HepG2 (cell line): ENCODE data around the gene TNFSF8. TPM values are rescaled to one million over a fixed set of nuclear protein-coding genes. Genes with fewer than 3 reads are reported as not detected.

Source experiments
- ATAC-seq: fragments of 200-7000 bp; cut with Tn5 transposase; 3 replicates; pipeline ENCODE4 v1.9.1; 2020; ENCODE audit warnings: mild to moderate bottlenecking, moderate library complexity
- BruUV-seq: library from RNA; stranded (reverse); fragments of 400-500 nt; replicated peaks from 2 replicates; lab custom pipeline; 2021; lab: Mats Ljungman, UMichigan
- CTCF ChIA-PET: fragments of 300-600 bp; formaldehyde crosslinking; extraction: SDS; loops from one replicate; lab custom pipeline; 2021; ENCODE audit warnings: low total read pairs, inconsistent platforms, low intra/inter-chr PET ratio; lab: Yijun Ruan, JAX
- POLR2A ChIA-PET: fragments of 350-600 bp; sonication (Branson Sonifier 250); formaldehyde crosslinking; loops from one replicate; lab custom pipeline; 2020; ENCODE audit warnings: antibody characterized with exemption, inconsistent platforms; lab: Yijun Ruan, JAX
- DNase-seq: peaks from one replicate; pipeline ENCODE4 v3.0.0-alpha.2; 2015; ENCODE audit warnings: low spot score
- FAIRE-seq: peaks from 3 replicates; lab custom pipeline; 2011; peaks lifted over from hg19 to GRCh38; lab: Jason Lieb, UNC
- H2AFZ ChIP-seq: one replicate; pipeline ENCODE4 v1.6.1; 2011; ENCODE audit warnings: low read length, inconsistent platforms
- H3K27ac ChIP-seq: fragments of 300-600 bp; 3 replicates; pipeline ENCODE4 v1.8.0; 2011; ENCODE audit warnings: mixed run types, mild to moderate bottlenecking, mixed read lengths, low read length, inconsistent platforms; ENCODE audit not compliant: insufficient read depth; ENCODE audit errors: extremely low read length
- H3K27me3 ChIP-seq, 2 experiments: fragments of 200-600 bp in 1 of 2; 2 replicates in 1 of 2; 3 replicates in 1 of 2; pipeline versions ENCODE4 v1.6.0 to v1.8.0; 2011; ENCODE audit warnings: low read length in 2 of 2, mild to moderate bottlenecking in 2 of 2, moderate library complexity in 2 of 2, inconsistent platforms in 1 of 2; ENCODE audit not compliant: insufficient read depth in 2 of 2, control insufficient read depth in 1 of 2
- H3K36me3 ChIP-seq, 2 experiments: fragments of 200-600 bp in 1 of 2; replicated peaks in 1 of 2; 2 replicates in 1 of 2; 3 replicates in 1 of 2; pipeline versions ENCODE4 v1.5.1 to v1.8.0; 2011; ENCODE audit warnings: low read length in 2 of 2, inconsistent platforms in 1 of 2; ENCODE audit not compliant: insufficient read depth in 2 of 2, control insufficient read depth in 1 of 2
- H3K4me1 ChIP-seq: 2 replicates; pipeline ENCODE4 v1.5.1; 2012; ENCODE audit warnings: low read length, inconsistent platforms; ENCODE audit not compliant: insufficient read depth
- H3K4me2 ChIP-seq: 2 replicates; pipeline ENCODE4 v1.6.0; 2011; ENCODE audit warnings: low read depth, low read length, inconsistent platforms
- H3K4me3 ChIP-seq, 3 experiments: fragments of 200-600 bp in 1 of 3; sonication (generic), shearing (Covaris generic) in 1 of 3; replicated peaks in 1 of 3; 2 replicates each; pipeline ENCODE4 v1.5.1; 2011 to 2016; ENCODE audit warnings: low read length in 3 of 3, inconsistent platforms in 2 of 3, low read depth in 2 of 3, mild to moderate bottlenecking in 2 of 3, control low read depth in 1 of 3, mixed read lengths in 1 of 3; ENCODE audit not compliant: insufficient read depth in 1 of 3
- H3K79me2 ChIP-seq: one replicate; pipeline ENCODE4 v1.6.1; 2011; ENCODE audit warnings: low read length, inconsistent platforms; ENCODE audit not compliant: insufficient read depth
- H3K9ac ChIP-seq: 2 replicates; pipeline ENCODE4 v1.6.0; 2011; ENCODE audit warnings: mild to moderate bottlenecking, low read depth, low read length, inconsistent platforms; ENCODE audit not compliant: insufficient read depth
- H3K9me3 ChIP-seq: 2 replicates; pipeline ENCODE4 v1.5.1; 2012; ENCODE audit warnings: mild to moderate bottlenecking, low read length
- H4K20me1 ChIP-seq: 2 replicates; pipeline ENCODE4 v1.6.0; 2011; ENCODE audit warnings: inconsistent platforms, mild to moderate bottlenecking, low read length, moderate library complexity; ENCODE audit not compliant: insufficient read depth
- BORCS8-MEF2B ChIP-seq: sonication (generic); formaldehyde crosslinking; IDR thresholded peaks from 2 replicates; pipeline ENCODE4 v1.8.0; 2022; ENCODE audit warnings: mild to moderate bottlenecking, missing genetic modification reagents
- CENPBD1 ChIP-seq: sonication (generic); formaldehyde crosslinking; IDR thresholded peaks from 2 replicates; pipeline ENCODE4 v1.8.0; 2022; ENCODE audit warnings: missing genetic modification reagents, low read depth, mild to moderate bottlenecking, borderline replicate concordance
- FOXK1 ChIP-seq: sonication (generic); formaldehyde crosslinking; IDR thresholded peaks from 2 replicates; pipeline ENCODE4 v1.4.0; 2020; ENCODE audit warnings: low read depth, missing genetic modification reagents, borderline replicate concordance
- MIER3 ChIP-seq: IDR thresholded peaks from 2 replicates; pipeline ENCODE4 v1.6.1; 2016; ENCODE audit warnings: missing compliant biosample characterization, borderline replicate concordance
- SNAPC4 ChIP-seq: sonication (generic); formaldehyde crosslinking; IDR thresholded peaks from 2 replicates; pipeline ENCODE4 v1.4.0; 2020; ENCODE audit warnings: mild to moderate bottlenecking, missing genetic modification reagents
- UBTF ChIP-seq: sonication (generic); formaldehyde crosslinking; IDR thresholded peaks from 2 replicates; pipeline ENCODE4 v1.4.0; 2020; ENCODE audit warnings: mild to moderate bottlenecking, missing genetic modification reagents
- ZFP36 ChIP-seq: fragments of 150-350 bp; IDR thresholded peaks from 2 replicates; pipeline ENCODE4 v1.6.1; 2018; ENCODE audit warnings: borderline replicate concordance, low read length, low read depth; ENCODE audit not compliant: partially characterized antibody
- ZNF101 ChIP-seq: sonication (generic); formaldehyde crosslinking; IDR thresholded peaks from 2 replicates; pipeline ENCODE4 v1.4.0; 2020; ENCODE audit warnings: mild to moderate bottlenecking, low read depth, missing genetic modification reagents, borderline replicate concordance
- ZNF205 ChIP-seq: IDR thresholded peaks from 2 replicates; pipeline ENCODE4 v1.6.1; 2018; ENCODE audit warnings: missing biosample characterization, missing genetic modification reagents
- ZNF256 ChIP-seq: sonication (generic); formaldehyde crosslinking; conservative IDR thresholded peaks from 2 replicates; pipeline ENCODE4 v1.4.0; 2020; ENCODE audit warnings: missing genetic modification reagents
- ZNF276 ChIP-seq: sonication (generic); formaldehyde crosslinking; IDR thresholded peaks from 2 replicates; pipeline ENCODE4 v1.4.0; 2020; ENCODE audit warnings: mild to moderate bottlenecking, low read depth, missing genetic modification reagents
- ZNF431 ChIP-seq: sonication (generic); formaldehyde crosslinking; IDR thresholded peaks from 2 replicates; pipeline ENCODE4 v1.9.0; 2022; ENCODE audit warnings: missing genetic modification reagents, low read depth, mild to moderate bottlenecking, borderline replicate concordance
- ZNF782 ChIP-seq: sonication (generic); formaldehyde crosslinking; IDR thresholded peaks from 2 replicates; pipeline ENCODE4 v1.4.0; 2020; ENCODE audit warnings: missing genetic modification reagents, mild to moderate bottlenecking, borderline replicate concordance
- WGBS: methylation state at CpG from one replicate; pipeline ENCODE4 v1.1.6; 2017; ENCODE audit warnings: low lambda C conversion rate; 5-methylcytosine and 5-hydroxymethylcytosine counted together
- in situ Hi-C: cut with HindIII; loops from 2 replicates; pipeline ENCODE4 v1.10.0; 2017; ENCODE audit warnings: low pct_unique_long_range_greater_than_20kb; ENCODE audit not compliant: extremely low pct_ligation_motif_present
- intact Hi-C: fragments of 100-400 bp; cut with micrococcal nuclease; formaldehyde crosslinking; loops from one replicate; pipeline ENCODE4 v1.10.0; 2022; ENCODE audit not compliant: unreplicated experiment
- polyA plus RNA-seq, 8 experiments: library from polyadenylated mRNA; depleted of rRNA in 3 of 8; stranded (reverse) in 7 of 8; unstranded in 1 of 8; fragments of >200 nt; fragmentation: Illumina TruSeq in 4 of 8; extraction: Trizol in 4 of 8; gene quantifications; 2 replicates each; pipeline versions ENCODE4 v1.2.1 to v1.2.3, GENCODE V29; 2011 to 2016; ENCODE audit warnings: low read depth in 4 of 8, missing spikeins in 1 of 8, mixed read lengths in 1 of 8; ENCODE audit not compliant: insufficient read depth in 1 of 8
- total RNA-seq, 5 experiments: library from RNA; depleted of rRNA; stranded (reverse); fragments of >200 nt; fragmentation: Illumina TruSeq; extraction: Trizol; gene quantifications; 2 replicates each; pipeline ENCODE4 v1.2.3, GENCODE V29; 2016; ENCODE audit warnings: low read depth in 1 of 5

TNFSF8 gene
- total and polyA plus RNA-seq, 2 of the 13 experiments (the other 11 are each of a cell fraction or from before 2014, with no cell fraction given): not detected

GRCh38 chr9:114960276-114960675 lies 29.9 kb upstream of the TNFSF8 start (continued):
- TF ChIP-seq ZNF205 (CRISPR knock-in tag) (no peak), UBTF (no peak), ZNF782 (CRISPR knock-in tag) (no peak), ZFP36 (no peak), FOXK1 (CRISPR knock-in tag) (no peak), MIER3 (CRISPR knock-in tag) (no peak)

GRCh38 chr9:114958844-114959235 lies 28.4 kb upstream of the TNFSF8 start:
- Histone ChIP-seq H3K36me3 (no peaks in the 10 kb centered on the region), H3K9me3 (peaks cover 12% of the 10 kb centered on the region; the same call in 1 of the 2 replicates), H3K4me3 (no peak overlapping the region), H3K4me1 (no peaks in the 10 kb centered on the region), H3K27ac (no peak overlapping the region), H2AFZ (no peak overlapping the region), H3K79me2 (no peaks in the 10 kb centered on the region), H3K9ac (no peak overlapping the region), H4K20me1 (no peaks in the 10 kb centered on the region), H3K27me3 (peaks cover 0 to 3% of the 10 kb centered on the region in 2 experiments; a peak in 1 of 5 replicates), H3K4me2 (no peak overlapping the region)
- ATAC-seq (no peak), DNase-seq (no peak), FAIRE-seq (no peak)
- in situ Hi-C loops: no loop called here
- no TSS peak for BruUV-seq
- WGBS: 29% methylated on average over 2 of the region's 2 CpGs
- ChIA-PET CTCF (no interaction called here), POLR2A (no interaction called here)
- intact Hi-C loops: no loop called here
- TF ChIP-seq SNAPC4 (no peak), ZNF101 (CRISPR knock-in tag) (no peak), ZNF276 (CRISPR knock-in tag) (no peak), BORCS8-MEF2B (CRISPR knock-in tag) (no peak), ZNF256 (CRISPR knock-in tag) (no peak), CENPBD1 (CRISPR knock-in tag) (no peak), ZNF431 (CRISPR knock-in tag) (no peak)
